ENCODE measurements around the gene TTC28. TPM values are rescaled to one million over a fixed set of nuclear protein-coding genes. Genes with fewer than 3 reads are reported as not detected.

The TTC28 gene
- total RNA-seq, 3 donors from 2014 or later, result 0.66 to 0.90 (median 0.71) TPM

- DNase-seq (no peak), ATAC-seq (no peak)
- peaks cover 2% of the 10 kb centered on the region for H3K27me3 Mint-ChIP-seq (ENCODE audit: low read depth)
- no peak overlapping the region for H3K4me3 Mint-ChIP-seq
- H3K36me3 Mint-ChIP-seq (ENCODE audit: insufficient read depth), result no peaks in the 10 kb centered on the region
- H3K9me3 Mint-ChIP-seq, result no peaks in the 10 kb centered on the region
- no peaks in the 10 kb centered on the region for H3K4me1 Mint-ChIP-seq (ENCODE audit: low read depth)
These were observed 273.4 kb downstream of the TTC28 start for GRCh38 chr22:28406246-28406645.

- no peak overlapping the region for H3K4me3 Mint-ChIP-seq
- H3K4me1 Mint-ChIP-seq (ENCODE audit: low read depth), result no peaks in the 10 kb centered on the region
- DNase-seq, result no peak
- no peaks in the 10 kb centered on the region for H3K36me3 Mint-ChIP-seq (ENCODE audit: insufficient read depth)
- peak in 1 of 2 donors; percentile 25 for ATAC-seq
- H3K27me3 Mint-ChIP-seq (ENCODE audit: low read depth), result peaks cover 3% of the 10 kb centered on the region
- no peaks in the 10 kb centered on the region for H3K9me3 Mint-ChIP-seq
These were observed 274.1 kb downstream of the TTC28 start for GRCh38 chr22:28405588-28405987.

GRCh38 chr22:28402539-28402938, 277.1 kb downstream of the TTC28 start:
- H3K4me3 Mint-ChIP-seq, result no peak overlapping the region

GRCh38 chr22:28402060-28402459, 277.6 kb downstream of the TTC28 start:
- no peaks in the 10 kb centered on the region for H3K4me1 Mint-ChIP-seq (ENCODE audit: low read depth)
- H3K36me3 Mint-ChIP-seq (ENCODE audit: insufficient read depth), result no peaks in the 10 kb centered on the region
- no peak overlapping the region for H3K4me3 Mint-ChIP-seq
- ATAC-seq (no peak), DNase-seq (no peak)
- no peaks in the 10 kb centered on the region for H3K9me3 Mint-ChIP-seq
- H3K27me3 Mint-ChIP-seq (ENCODE audit: low read depth), result peaks cover 5% of the 10 kb centered on the region

More at GRCh38 chr22:28402539-28402938, 277.1 kb downstream of the TTC28 start:
- ATAC-seq, result peak in 1 of 2 donors; percentile 50
- H3K4me1 Mint-ChIP-seq (ENCODE audit: low read depth), result no peaks in the 10 kb centered on the region
- H3K9me3 Mint-ChIP-seq, result no peaks in the 10 kb centered on the region
- peaks cover 5% of the 10 kb centered on the region for H3K27me3 Mint-ChIP-seq (ENCODE audit: low read depth)
- DNase-seq, result no peak
- H3K36me3 Mint-ChIP-seq (ENCODE audit: insufficient read depth), result no peaks in the 10 kb centered on the region

- no peak for DNase-seq
- Mint-ChIP-seq H3K27me3 (ENCODE audit: low read depth) (peaks cover 14% of the 10 kb centered on the region), H3K36me3 (ENCODE audit: insufficient read depth) (no peaks in the 10 kb centered on the region), H3K9me3 (no peaks in the 10 kb centered on the region), H3K4me1 (ENCODE audit: low read depth) (peaks cover 1% of the 10 kb centered on the region), H3K4me3 (no peak overlapping the region)
- no peak for ATAC-seq
These were observed 280.7 kb downstream of the TTC28 start for GRCh38 chr22:28398981-28399380.

DNA sequence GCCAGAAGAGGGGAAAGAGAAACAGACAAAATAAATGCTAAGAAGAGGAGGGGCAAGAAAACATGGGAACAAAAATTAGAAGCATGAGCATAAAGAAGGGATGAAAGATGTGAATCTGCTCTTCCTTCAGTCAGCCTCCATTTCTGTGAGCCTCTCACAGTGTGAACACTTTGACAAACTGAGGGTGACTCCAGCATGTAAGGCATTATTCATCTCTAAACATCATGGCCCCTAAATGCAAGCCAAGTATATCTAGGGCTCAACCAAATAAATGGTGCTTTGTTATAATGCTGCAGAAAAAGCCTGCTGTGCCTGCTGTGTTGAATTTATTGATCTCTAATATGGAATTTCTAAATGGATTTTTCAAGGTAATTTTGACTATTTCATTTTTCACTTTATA, 281.3 kb downstream of the TTC28 start:
- no peaks in the 10 kb centered on the region for H3K36me3 Mint-ChIP-seq (ENCODE audit: insufficient read depth)
- ATAC-seq, result no peak
- no peak overlapping the region for H3K4me3 Mint-ChIP-seq
- DNase-seq, result no peak
- peaks cover 1% of the 10 kb centered on the region for H3K4me1 Mint-ChIP-seq (ENCODE audit: low read depth)
- H3K27me3 Mint-ChIP-seq (ENCODE audit: low read depth), result peaks cover 15% of the 10 kb centered on the region
- no peaks in the 10 kb centered on the region for H3K9me3 Mint-ChIP-seq

DNA sequence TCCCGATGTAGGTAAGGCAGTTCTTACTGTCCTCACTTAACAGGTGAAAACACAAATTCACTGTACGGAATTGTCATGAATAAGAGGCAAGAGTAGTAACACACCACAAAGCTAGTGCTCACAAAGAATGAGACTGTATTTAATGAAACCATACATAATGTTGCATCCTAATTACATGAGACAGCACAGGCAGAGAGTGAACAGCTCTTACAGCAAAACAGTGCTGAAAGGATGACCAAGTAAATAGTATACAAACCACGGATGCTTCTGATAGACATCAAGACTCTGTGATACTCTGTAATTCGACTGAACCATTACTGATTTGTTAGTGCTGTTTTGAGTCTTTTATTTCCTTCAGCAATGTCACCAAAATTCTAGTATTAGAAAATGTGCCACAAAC, 282.3 kb downstream of the TTC28 start:
- Mint-ChIP-seq H3K36me3 (ENCODE audit: insufficient read depth) (no peaks in the 10 kb centered on the region), H3K4me1 (ENCODE audit: low read depth) (peaks cover 1% of the 10 kb centered on the region), H3K9me3 (no peaks in the 10 kb centered on the region), H3K4me3 (no peak overlapping the region), H3K27me3 (ENCODE audit: low read depth) (peaks cover 19% of the 10 kb centered on the region)
- DNase-seq (no peak), ATAC-seq (no peak)

GRCh38 chr22:28395920-28396753, 283.5 kb downstream of the TTC28 start:
- no peak overlapping the region for H3K4me3 Mint-ChIP-seq
- no peaks in the 10 kb centered on the region for H3K9me3 Mint-ChIP-seq
- DNase-seq (no peak), ATAC-seq (peak; percentile 30 to 32)
- no peaks in the 10 kb centered on the region for H3K36me3 Mint-ChIP-seq (ENCODE audit: insufficient read depth)
- H3K27me3 Mint-ChIP-seq (ENCODE audit: low read depth), result peaks cover 19% of the 10 kb centered on the region
- peaks cover 1% of the 10 kb centered on the region for H3K4me1 Mint-ChIP-seq (ENCODE audit: low read depth)

DNA sequence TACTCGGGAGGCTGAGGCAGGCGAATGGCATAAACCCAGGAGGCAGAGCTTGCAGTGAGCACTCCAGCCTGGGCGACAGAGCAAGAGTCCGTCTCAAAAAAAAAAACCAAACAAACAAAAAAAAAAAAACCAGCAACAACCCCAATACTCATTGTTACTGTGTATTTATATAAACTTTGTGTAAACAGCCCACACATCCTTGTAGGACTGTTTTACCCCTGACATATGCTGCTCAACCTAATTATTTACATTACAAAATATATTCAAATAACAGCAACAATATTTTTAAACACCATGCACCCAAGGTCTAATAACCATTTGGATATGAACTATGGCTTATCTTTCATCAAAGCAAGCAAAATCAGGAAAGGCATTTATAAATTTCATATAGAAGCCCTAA, 284.1 kb downstream of the TTC28 start:
- H3K9me3 Mint-ChIP-seq, result no peaks in the 10 kb centered on the region
- no peaks in the 10 kb centered on the region for H3K36me3 Mint-ChIP-seq (ENCODE audit: insufficient read depth)
- peaks cover 1% of the 10 kb centered on the region for H3K4me1 Mint-ChIP-seq (ENCODE audit: low read depth)
- DNase-seq, result no peak
- H3K27me3 Mint-ChIP-seq (ENCODE audit: low read depth), result peaks cover 17% of the 10 kb centered on the region
- no peak overlapping the region for H3K4me3 Mint-ChIP-seq
- ATAC-seq, result no peak

DNA sequence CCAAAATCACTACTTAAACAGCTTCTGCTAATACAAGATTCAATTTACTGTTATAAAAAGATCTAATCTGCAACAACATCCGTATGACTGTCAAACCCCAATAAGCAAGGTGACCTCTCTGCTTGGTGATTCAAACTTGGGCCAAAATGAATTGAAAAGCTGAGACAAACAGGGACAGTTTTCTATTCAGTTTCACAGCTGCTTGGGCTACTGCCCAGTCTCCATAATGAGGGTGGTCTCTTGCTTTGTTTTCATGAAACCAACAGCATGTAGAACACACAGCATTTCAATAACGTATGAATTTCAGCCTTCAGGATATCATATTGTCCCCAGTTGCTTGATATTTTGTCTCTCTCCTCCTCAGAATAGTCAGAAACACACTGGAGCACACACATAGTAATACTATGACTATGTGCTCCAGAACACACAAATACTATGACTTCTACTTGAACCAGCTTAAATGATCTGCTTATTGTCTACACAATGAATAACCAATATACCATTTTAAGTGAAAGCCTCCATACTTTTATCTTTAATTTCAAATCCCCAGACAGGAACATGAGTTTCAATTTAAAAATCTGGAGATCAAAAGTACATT, 285.0 kb downstream of the TTC28 start:
- Mint-ChIP-seq H3K27me3 (ENCODE audit: low read depth) (peaks cover 15% of the 10 kb centered on the region), H3K9me3 (no peaks in the 10 kb centered on the region), H3K4me3 (no peak overlapping the region), H3K4me1 (ENCODE audit: low read depth) (peaks cover 1% of the 10 kb centered on the region), H3K36me3 (ENCODE audit: insufficient read depth) (no peaks in the 10 kb centered on the region)
- DNase-seq (no peak), ATAC-seq (no peak)

- peaks cover 3% of the 10 kb centered on the region for H3K9me3 Mint-ChIP-seq
- no peaks in the 10 kb centered on the region for H3K36me3 Mint-ChIP-seq (ENCODE audit: insufficient read depth)
- H3K4me1 Mint-ChIP-seq (ENCODE audit: low read depth), result no peaks in the 10 kb centered on the region
- H3K27me3 Mint-ChIP-seq (ENCODE audit: low read depth), result no peaks in the 10 kb centered on the region
- no peak overlapping the region for H3K4me3 Mint-ChIP-seq
- ATAC-seq (no peak), DNase-seq (no peak)
These were observed 298.0 kb downstream of the TTC28 start for GRCh38 chr22:28381429-28382167.

DNA sequence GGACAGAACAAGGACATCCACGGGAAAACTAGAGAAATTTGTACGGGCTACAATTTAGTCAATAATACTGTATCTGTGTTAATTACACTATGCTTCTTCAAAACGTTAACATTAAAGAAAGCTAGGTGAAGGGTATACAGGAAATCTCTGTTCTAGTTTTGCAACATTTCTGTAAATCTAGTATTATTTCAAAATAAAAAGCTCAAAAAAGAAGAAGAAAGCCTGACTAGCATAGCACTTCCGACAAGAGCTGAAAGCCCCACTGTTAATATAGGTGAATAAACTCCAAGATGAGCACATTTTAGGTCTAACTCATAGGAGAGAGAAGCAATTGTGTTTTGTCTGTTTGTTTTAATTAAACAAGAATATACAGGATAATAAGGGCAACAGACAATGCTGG, 299.7 kb downstream of the TTC28 start:
- H3K4me1 Mint-ChIP-seq (ENCODE audit: low read depth), result no peaks in the 10 kb centered on the region
- H3K9me3 Mint-ChIP-seq, result peaks cover 3% of the 10 kb centered on the region
- no peak overlapping the region for H3K4me3 Mint-ChIP-seq
- no peak for DNase-seq
- ATAC-seq, result no peak
- H3K36me3 Mint-ChIP-seq (ENCODE audit: insufficient read depth), result no peaks in the 10 kb centered on the region
- no peaks in the 10 kb centered on the region for H3K27me3 Mint-ChIP-seq (ENCODE audit: low read depth)

- H3K4me3 Mint-ChIP-seq, result no peak overlapping the region
- no peaks in the 10 kb centered on the region for H3K27me3 Mint-ChIP-seq (ENCODE audit: low read depth)
- H3K9me3 Mint-ChIP-seq, result peaks cover 3% of the 10 kb centered on the region
- ATAC-seq (peak; percentile 28 to 43), DNase-seq (no peak)
- H3K36me3 Mint-ChIP-seq (ENCODE audit: insufficient read depth), result no peaks in the 10 kb centered on the region
- no peaks in the 10 kb centered on the region for H3K4me1 Mint-ChIP-seq (ENCODE audit: low read depth)
These were observed 300.4 kb downstream of the TTC28 start for GRCh38 chr22:28379075-28379779.

All from activated T-cell treated with anti-CD3 and anti-CD28 coated beads, Interleukin-2, amount 50 U/mL, for 4 hours (primary cell).